Measurements from ENCODE around the gene CORO6.
A peak's percentile ranks its signal among the peaks of the same experiment; 100 is the strongest.

CORO6 gene

GRCh38 chr17:29567554-29568330 is 55.0 kb downstream of the CORO6 start:
- peak overlapping the region; percentile 53 for H3K4me3 ChIP-seq (ENCODE audit: severe bottlenecking)
- no peaks in the 10 kb centered on the region for H3K9me3 ChIP-seq (ENCODE audit: severe bottlenecking)
- peak overlapping the region; percentile 79 for H3K27ac ChIP-seq (ENCODE audit: poor library complexity, severe bottlenecking)
- ATAC-seq (ENCODE audit: low read depth) (peak; percentile 32), DNase-seq (ENCODE audit: low spot score) (peak; percentile 75)
- H3K27me3 ChIP-seq (ENCODE audit: insufficient read depth, poor library complexity, severe bottlenecking), result no peaks in the 10 kb centered on the region
- H3K36me3 ChIP-seq (ENCODE audit: low read depth), result no peaks in the 10 kb centered on the region; the same call in 1 of the 2 replicates
- TF ChIP-seq CTCF (IDR thresholded peaks at IDR 0.05; ENCODE audit: poor library complexity, severe bottlenecking), result peak; percentile 43
- peaks cover 3% of the 10 kb centered on the region for H3K4me1 ChIP-seq (ENCODE audit: insufficient read depth, poor library complexity, severe bottlenecking)

- no peaks in the 10 kb centered on the region; the same call in 1 of the 2 replicates for H3K36me3 ChIP-seq (ENCODE audit: low read depth)
- peaks cover 3% of the 10 kb centered on the region for H3K4me1 ChIP-seq (ENCODE audit: insufficient read depth, poor library complexity, severe bottlenecking)
- no peaks in the 10 kb centered on the region for H3K27me3 ChIP-seq (ENCODE audit: insufficient read depth, poor library complexity, severe bottlenecking)
- peak; percentile 4 for ATAC-seq (ENCODE audit: low read depth)
- H3K27ac ChIP-seq (ENCODE audit: poor library complexity, severe bottlenecking), result peak overlapping the region; percentile 79
- peak overlapping the region; percentile 53 for H3K4me3 ChIP-seq (ENCODE audit: severe bottlenecking)
- no peak for TF ChIP-seq CTCF (IDR thresholded peaks at IDR 0.05; ENCODE audit: poor library complexity, severe bottlenecking)
- no peak for DNase-seq (ENCODE audit: low spot score)
- H3K9me3 ChIP-seq (ENCODE audit: severe bottlenecking), result no peaks in the 10 kb centered on the region
Measured at GRCh38 chr17:29567304-29567553, 55.5 kb downstream of the CORO6 start.

GRCh38 chr17:29566473-29567303 is 56.0 kb downstream of the CORO6 start, which contains the start of gene ABHD15:
ABHD15 (minus strand) TSS chr17:29567037; CDS start chr17:29566966, 71 bp downstream.
- H3K4me3 ChIP-seq (ENCODE audit: severe bottlenecking), result peak within 1 kb of the TSS; percentile 53
- H3K27me3 ChIP-seq (ENCODE audit: insufficient read depth, poor library complexity, severe bottlenecking), result no peaks in the 10 kb centered on the region
- DNase-seq (ENCODE audit: low spot score) (peak; percentile 70), ATAC-seq (ENCODE audit: low read depth) (peak; percentile 53)
- H3K27ac ChIP-seq (ENCODE audit: poor library complexity, severe bottlenecking), result peak within 1 kb of the TSS; percentile 79
- TF ChIP-seq CTCF (IDR thresholded peaks at IDR 0.05; ENCODE audit: poor library complexity, severe bottlenecking), result no peak
- H3K4me1 ChIP-seq (ENCODE audit: insufficient read depth, poor library complexity, severe bottlenecking), result peaks cover 3% of the 10 kb centered on the region
- H3K36me3 ChIP-seq (ENCODE audit: low read depth), result no peaks in the 10 kb centered on the region; the same call in 1 of the 2 replicates
- no peaks in the 10 kb centered on the region for H3K9me3 ChIP-seq (ENCODE audit: severe bottlenecking)

GRCh38 chr17:29565643-29566472 is 56.9 kb downstream of the CORO6 start:
- ATAC-seq (ENCODE audit: low read depth) (no peak), DNase-seq (ENCODE audit: low spot score) (peak; percentile 68)
- Histone ChIP-seq H3K36me3 (ENCODE audit: low read depth) (no peaks in the 10 kb centered on the region; the same call in 1 of the 2 replicates), H3K27me3 (ENCODE audit: insufficient read depth, poor library complexity, severe bottlenecking) (no peaks in the 10 kb centered on the region), H3K4me3 (ENCODE audit: severe bottlenecking) (peak overlapping the region; percentile 53), H3K9me3 (ENCODE audit: severe bottlenecking) (no peaks in the 10 kb centered on the region), H3K27ac (ENCODE audit: poor library complexity, severe bottlenecking) (peak overlapping the region; percentile 79), H3K4me1 (ENCODE audit: insufficient read depth, poor library complexity, severe bottlenecking) (peaks cover 3% of the 10 kb centered on the region)
- TF ChIP-seq CTCF (IDR thresholded peaks at IDR 0.05; ENCODE audit: poor library complexity, severe bottlenecking), result no peak
